Measurements from ENCODE around the gene BRPF3.

DNA sequence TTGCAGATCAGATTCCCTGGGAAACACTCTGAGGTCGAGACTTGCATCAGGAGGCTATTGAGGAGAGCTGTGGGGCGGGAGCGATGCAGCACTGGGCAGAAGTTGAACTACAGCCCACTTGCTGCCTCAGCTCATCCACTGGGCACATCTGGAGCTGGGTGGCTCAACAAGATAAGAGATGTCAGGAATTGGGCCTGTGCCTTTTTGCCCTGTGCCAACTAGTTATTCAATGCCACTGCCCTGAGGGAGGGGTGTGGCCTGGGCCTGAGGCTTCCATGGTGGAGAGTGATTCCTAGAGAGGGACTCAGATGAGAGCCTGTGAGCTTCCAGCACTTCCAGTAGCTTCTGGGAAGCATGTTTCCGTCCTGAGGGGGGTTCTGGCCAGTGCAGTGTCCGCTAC lies 32.7 kb downstream of the BRPF3 start:
- TF ChIP-seq, protein P1, sequence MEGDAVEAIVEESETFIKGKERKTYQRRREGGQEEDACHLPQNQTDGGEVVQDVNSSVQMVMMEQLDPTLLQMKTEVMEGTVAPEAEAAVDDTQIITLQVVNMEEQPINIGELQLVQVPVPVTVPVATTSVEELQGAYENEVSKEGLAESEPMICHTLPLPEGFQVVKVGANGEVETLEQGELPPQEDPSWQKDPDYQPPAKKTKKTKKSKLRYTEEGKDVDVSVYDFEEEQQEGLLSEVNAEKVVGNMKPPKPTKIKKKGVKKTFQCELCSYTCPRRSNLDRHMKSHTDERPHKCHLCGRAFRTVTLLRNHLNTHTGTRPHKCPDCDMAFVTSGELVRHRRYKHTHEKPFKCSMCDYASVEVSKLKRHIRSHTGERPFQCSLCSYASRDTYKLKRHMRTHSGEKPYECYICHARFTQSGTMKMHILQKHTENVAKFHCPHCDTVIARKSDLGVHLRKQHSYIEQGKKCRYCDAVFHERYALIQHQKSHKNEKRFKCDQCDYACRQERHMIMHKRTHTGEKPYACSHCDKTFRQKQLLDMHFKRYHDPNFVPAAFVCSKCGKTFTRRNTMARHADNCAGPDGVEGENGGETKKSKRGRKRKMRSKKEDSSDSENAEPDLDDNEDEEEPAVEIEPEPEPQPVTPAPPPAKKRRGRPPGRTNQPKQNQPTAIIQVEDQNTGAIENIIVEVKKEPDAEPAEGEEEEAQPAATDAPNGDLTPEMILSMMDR (conservative IDR thresholded peaks at IDR 0.05; ENCODE audit: low read depth, low read length): no peak
- no peak for TF ChIP-seq EZH2 (IDR thresholded peaks at IDR 0.05; ENCODE audit: low read length, unreplicated experiment)
